ENCODE data around the gene CCNA2. TPM values are rescaled to one million over a fixed set of nuclear protein-coding genes. Genes with fewer than 3 reads are reported as not detected.

CCNA2 gene
- total and polyA plus RNA-seq, 2 experiments from 2014 or later: 16.0 to 129 TPM

- no peaks in the 10 kb centered on the region for H3K9me3 ChIP-seq (ENCODE audit: low read depth)
- no peak for DNase-seq (ENCODE audit: low read depth in 1 of 2, low spot score in 1 of 2)
- no peaks in the 10 kb centered on the region for H3K27me3 ChIP-seq
- H3K36me3 ChIP-seq: peaks cover 17% of the 10 kb centered on the region
- no peak overlapping the region for H3K27ac ChIP-seq
- TF ChIP-seq CTCF (IDR thresholded peaks at IDR 0.05; ENCODE audit: low read depth, low read length): no peak
- H3K4me1 ChIP-seq (ENCODE audit: low read depth): peaks cover 9% of the 10 kb centered on the region
- no peak overlapping the region for H3K4me3 ChIP-seq
Measured at GRCh38 chr4:121824950-121825349, 1.3 kb upstream of the CCNA2 start.

GRCh38 chr4:121824171-121824527, 466 bp upstream of the CCNA2 start:
- DNase-seq (ENCODE audit: low read depth in 1 of 2, low spot score in 1 of 2): no peak
- H3K9me3 ChIP-seq (ENCODE audit: low read depth): no peaks in the 10 kb centered on the region
- peak overlapping the region; percentile 74 for H3K27ac ChIP-seq
- H3K4me1 ChIP-seq (ENCODE audit: low read depth): peaks cover 9% of the 10 kb centered on the region
- peaks cover 22% of the 10 kb centered on the region for H3K36me3 ChIP-seq
- peak overlapping the region; percentile 92 for H3K4me3 ChIP-seq
- no peak for TF ChIP-seq CTCF (IDR thresholded peaks at IDR 0.05; ENCODE audit: low read depth, low read length)
- no peaks in the 10 kb centered on the region for H3K27me3 ChIP-seq

GRCh38 chr4:121822796-121823504, 733 bp downstream of the CCNA2 start:
- peak; percentile 22 for TF ChIP-seq CTCF (IDR thresholded peaks at IDR 0.05; ENCODE audit: low read depth, low read length)
- H3K36me3 ChIP-seq: peaks cover 32% of the 10 kb centered on the region
- peaks cover 9% of the 10 kb centered on the region for H3K4me1 ChIP-seq (ENCODE audit: low read depth)
- H3K9me3 ChIP-seq (ENCODE audit: low read depth): no peaks in the 10 kb centered on the region
- DNase-seq (ENCODE audit: low read depth in 1 of 2, low spot score in 1 of 2): peak; percentile 32 to 37
- H3K27me3 ChIP-seq: no peaks in the 10 kb centered on the region
- peak overlapping the region; percentile 62 for H3K27ac ChIP-seq
- H3K4me3 ChIP-seq: peak overlapping the region; percentile 92

- Histone ChIP-seq H3K36me3 (peaks cover 33% of the 10 kb centered on the region), H3K9me3 (ENCODE audit: low read depth) (no peaks in the 10 kb centered on the region), H3K4me1 (ENCODE audit: low read depth) (peaks cover 9% of the 10 kb centered on the region), H3K27ac (no peak overlapping the region), H3K4me3 (peak overlapping the region; percentile 92), H3K27me3 (no peaks in the 10 kb centered on the region)
- DNase-seq (ENCODE audit: low read depth in 1 of 2, low spot score in 1 of 2): no peak
- no peak for TF ChIP-seq CTCF (IDR thresholded peaks at IDR 0.05; ENCODE audit: low read depth, low read length)
Measured at GRCh38 chr4:121822047-121822446, 1.6 kb downstream of the CCNA2 start.

- H3K27ac ChIP-seq: peak overlapping the region; percentile 10
- DNase-seq (ENCODE audit: low read depth in 1 of 2, low spot score in 1 of 2): peak in 1 of 2 donors; percentile 33
- no peak overlapping the region for H3K4me3 ChIP-seq
- H3K4me1 ChIP-seq (ENCODE audit: low read depth): peaks cover 9% of the 10 kb centered on the region
- no peak for TF ChIP-seq CTCF (IDR thresholded peaks at IDR 0.05; ENCODE audit: low read depth, low read length)
- peaks cover 59% of the 10 kb centered on the region for H3K36me3 ChIP-seq
- H3K27me3 ChIP-seq: no peaks in the 10 kb centered on the region
- H3K9me3 ChIP-seq (ENCODE audit: low read depth): no peaks in the 10 kb centered on the region
Measured at GRCh38 chr4:121819216-121819965, 4.3 kb downstream of the CCNA2 start.
